Panc1 (cell line): ENCODE measurements around the gene ADAMTS2. TPM values are rescaled to one million over a fixed set of nuclear protein-coding genes. Genes with fewer than 3 reads are reported as not detected.

ENCODE experiments used
- ATAC-seq: fragments of 200-7000 bp; cut with Tn5 transposase; 2 replicates; pipeline ENCODE4 v1.9.1; 2020; ENCODE audit warnings: mild to moderate bottlenecking, moderate library complexity
- BruUV-seq: library from RNA; stranded (reverse); fragments of 400-500 nt; replicated peaks from 2 replicates; lab custom pipeline; 2021; lab: Mats Ljungman, UMichigan
- CTCF ChIA-PET: fragments of 300-600 bp; sonication (Branson Sonifier 250); formaldehyde crosslinking; loops from one replicate; lab custom pipeline; 2022; ENCODE audit warnings: antibody characterized with exemption; lab: Charles Lee
- POLR2A ChIA-PET: fragments of 300-600 bp; sonication (Branson Sonifier 250); formaldehyde crosslinking; loops from one replicate; lab custom pipeline; 2022; ENCODE audit warnings: antibody characterized with exemption; lab: Charles Lee
- DNase-seq: peaks from one replicate; pipeline ENCODE4 v3.0.0-alpha.2; 2010; ENCODE audit warnings: low read depth, low spot score
- H3K27ac ChIP-seq: 2 replicates; pipeline ENCODE4 v1.5.1; 2011; ENCODE audit warnings: mild to moderate bottlenecking, low read length, inconsistent platforms
- H3K27me3 ChIP-seq: fragments of 200-500 bp; sonication (Bioruptor generic); 2 replicates; pipeline ENCODE4 v1.6.0; 2014; ENCODE audit warnings: low read length, inconsistent platforms; ENCODE audit not compliant: control insufficient read depth, insufficient read depth
- H3K36me3 ChIP-seq: fragments of 200-500 bp; sonication (Bioruptor generic); 2 replicates; pipeline ENCODE4 v1.5.1; 2014; ENCODE audit warnings: inconsistent platforms, mild to moderate bottlenecking, low read length, moderate library complexity; ENCODE audit not compliant: control insufficient read depth, insufficient read depth
- H3K4me1 ChIP-seq: 2 replicates; pipeline ENCODE4 v1.5.1; 2011; ENCODE audit warnings: inconsistent platforms, mild to moderate bottlenecking, low read length, moderate library complexity; ENCODE audit not compliant: control insufficient read depth, insufficient read depth
- H3K4me3 ChIP-seq, 2 experiments: 2 replicates each; pipeline ENCODE4 v1.5.1; 2011 to 2012; ENCODE audit warnings: low read depth in 2 of 2, low read length in 2 of 2, mild to moderate bottlenecking in 2 of 2, inconsistent platforms in 1 of 2, moderate library complexity in 1 of 2
- H3K9me3 ChIP-seq: fragments of 200-500 bp; sonication (Bioruptor generic); 2 replicates; pipeline ENCODE4 v1.5.1; 2014; ENCODE audit warnings: low read depth, mild to moderate bottlenecking, inconsistent platforms, low read length, moderate library complexity; ENCODE audit not compliant: control insufficient read depth, insufficient read depth
- POLR2AphosphoS5 ChIP-seq: IDR thresholded peaks from 2 replicates; pipeline ENCODE4 v1.6.1; 2012; ENCODE audit warnings: mild to moderate bottlenecking, low read depth, low read length, moderate library complexity
- SIN3A ChIP-seq: IDR thresholded peaks from 2 replicates; pipeline ENCODE4 v1.6.1; 2012; ENCODE audit warnings: low read depth, mild to moderate bottlenecking, low read length, moderate library complexity, borderline replicate concordance; ENCODE audit not compliant: insufficient read depth
- TCF7L2 ChIP-seq: IDR thresholded peaks from 2 replicates; pipeline ENCODE4 v1.6.1; 2011; ENCODE audit warnings: mild to moderate bottlenecking, low read depth, low read length, inconsistent platforms
- in situ Hi-C: cut with HindIII; loops from 2 replicates; pipeline ENCODE4 v1.10.0; 2016; ENCODE audit warnings: low sequenced_read_pairs, low pct_unique_long_range_greater_than_20kb
- intact Hi-C: fragments of 100-400 bp; cut with micrococcal nuclease; formaldehyde crosslinking; loops from one replicate; pipeline ENCODE4 v1.10.0; 2022; ENCODE audit not compliant: unreplicated experiment
- total RNA-seq: library from RNA; stranded (reverse); gene quantifications from one replicate; pipeline ENCODE4 v1.2.1, GENCODE V29; 2021; ENCODE audit not compliant: unreplicated experiment
- TF ChIP-seq, protein P1 (sequence below), 2 experiments: IDR thresholded peaks; 2 replicates each; pipeline ENCODE4 v1.6.1; 2011 to 2012; ENCODE audit warnings: low read depth in 2 of 2, control low read depth in 1 of 2, low read length in 1 of 2, mild to moderate bottlenecking in 1 of 2, moderate library complexity in 1 of 2; ENCODE audit not compliant: insufficient read depth in 1 of 2
- TF ChIP-seq, protein P2 (sequence below): fragments of 450-650 bp; IDR thresholded peaks from 2 replicates; pipeline ENCODE4 v1.5.1; 2017; ENCODE audit warnings: mild to moderate bottlenecking

Gene ADAMTS2
- total RNA-seq, 1 experiment from 2014 or later, result 0.13 TPM

DNA sequence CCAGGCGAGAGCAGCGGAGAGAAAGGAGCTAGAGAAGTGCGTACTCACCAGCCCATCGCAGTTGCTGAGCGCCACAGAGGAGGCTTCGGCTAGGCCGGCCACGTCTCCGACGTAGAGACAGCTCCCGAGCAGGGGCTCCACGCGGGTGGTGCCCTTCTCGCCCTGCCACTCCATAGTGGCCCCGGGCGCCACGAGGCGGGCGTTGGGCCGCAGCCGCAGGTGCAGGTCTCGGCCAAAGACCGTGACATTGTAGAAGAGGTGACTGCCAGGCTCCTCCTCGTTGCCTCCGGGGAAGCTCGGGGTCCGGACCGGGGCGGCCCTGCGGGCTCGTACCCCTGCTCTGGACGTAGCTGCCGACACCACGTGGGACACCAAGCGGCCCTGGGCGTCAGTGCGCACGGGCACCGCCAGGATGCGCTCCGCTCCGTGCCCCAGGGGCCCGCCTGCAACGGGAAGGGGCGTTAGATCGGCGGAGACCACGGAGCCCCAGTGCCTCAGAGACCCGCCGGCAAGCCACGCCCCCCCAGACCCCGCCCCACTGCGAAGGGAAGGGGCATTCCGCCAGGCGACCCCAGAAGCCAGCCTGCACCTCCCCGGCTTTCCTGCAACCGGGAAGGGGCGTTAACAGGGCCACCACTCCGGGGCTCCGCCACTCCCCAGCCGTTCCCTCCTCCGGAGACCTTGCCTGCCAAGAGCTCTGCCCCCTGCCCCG, 1.4 kb downstream of the ADAMTS2 start:
- Histone ChIP-seq H3K27ac (no peak overlapping the region), H3K4me1 (no peaks in the 10 kb centered on the region; the same call in 1 of the 2 replicates), H3K36me3 (no peaks in the 10 kb centered on the region), H3K4me3 (peak overlapping the region; percentile 15 to 24; a peak in 3 of 4 replicates), H3K27me3 (no peaks in the 10 kb centered on the region; the same call in 1 of the 2 replicates), H3K9me3 (no peaks in the 10 kb centered on the region)
- BruUV-seq, result no TSS peak
- ChIA-PET POLR2A (no interaction called here), CTCF (interaction anchor here (0.6 kb wide), 1 partner anchor 205 kb away, joined by 5 read pairs; no protein-coding TSS in a partner anchor)
- DNase-seq (no peak), ATAC-seq (peak; percentile 62)
- intact Hi-C loops, result no loop called here
- TF ChIP-seq SIN3A (no peak), TCF7L2 (no peak), POLR2AphosphoS5 (no peak)
- TF ChIP-seq, protein P1, sequence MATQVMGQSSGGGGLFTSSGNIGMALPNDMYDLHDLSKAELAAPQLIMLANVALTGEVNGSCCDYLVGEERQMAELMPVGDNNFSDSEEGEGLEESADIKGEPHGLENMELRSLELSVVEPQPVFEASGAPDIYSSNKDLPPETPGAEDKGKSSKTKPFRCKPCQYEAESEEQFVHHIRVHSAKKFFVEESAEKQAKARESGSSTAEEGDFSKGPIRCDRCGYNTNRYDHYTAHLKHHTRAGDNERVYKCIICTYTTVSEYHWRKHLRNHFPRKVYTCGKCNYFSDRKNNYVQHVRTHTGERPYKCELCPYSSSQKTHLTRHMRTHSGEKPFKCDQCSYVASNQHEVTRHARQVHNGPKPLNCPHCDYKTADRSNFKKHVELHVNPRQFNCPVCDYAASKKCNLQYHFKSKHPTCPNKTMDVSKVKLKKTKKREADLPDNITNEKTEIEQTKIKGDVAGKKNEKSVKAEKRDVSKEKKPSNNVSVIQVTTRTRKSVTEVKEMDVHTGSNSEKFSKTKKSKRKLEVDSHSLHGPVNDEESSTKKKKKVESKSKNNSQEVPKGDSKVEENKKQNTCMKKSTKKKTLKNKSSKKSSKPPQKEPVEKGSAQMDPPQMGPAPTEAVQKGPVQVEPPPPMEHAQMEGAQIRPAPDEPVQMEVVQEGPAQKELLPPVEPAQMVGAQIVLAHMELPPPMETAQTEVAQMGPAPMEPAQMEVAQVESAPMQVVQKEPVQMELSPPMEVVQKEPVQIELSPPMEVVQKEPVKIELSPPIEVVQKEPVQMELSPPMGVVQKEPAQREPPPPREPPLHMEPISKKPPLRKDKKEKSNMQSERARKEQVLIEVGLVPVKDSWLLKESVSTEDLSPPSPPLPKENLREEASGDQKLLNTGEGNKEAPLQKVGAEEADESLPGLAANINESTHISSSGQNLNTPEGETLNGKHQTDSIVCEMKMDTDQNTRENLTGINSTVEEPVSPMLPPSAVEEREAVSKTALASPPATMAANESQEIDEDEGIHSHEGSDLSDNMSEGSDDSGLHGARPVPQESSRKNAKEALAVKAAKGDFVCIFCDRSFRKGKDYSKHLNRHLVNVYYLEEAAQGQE (IDR thresholded peaks at IDR 0.05; ENCODE audit: insufficient read depth in 1 of 2, low read depth in 2 of 2, low read length in 1 of 2), result no peak
- TF ChIP-seq, protein P2, sequence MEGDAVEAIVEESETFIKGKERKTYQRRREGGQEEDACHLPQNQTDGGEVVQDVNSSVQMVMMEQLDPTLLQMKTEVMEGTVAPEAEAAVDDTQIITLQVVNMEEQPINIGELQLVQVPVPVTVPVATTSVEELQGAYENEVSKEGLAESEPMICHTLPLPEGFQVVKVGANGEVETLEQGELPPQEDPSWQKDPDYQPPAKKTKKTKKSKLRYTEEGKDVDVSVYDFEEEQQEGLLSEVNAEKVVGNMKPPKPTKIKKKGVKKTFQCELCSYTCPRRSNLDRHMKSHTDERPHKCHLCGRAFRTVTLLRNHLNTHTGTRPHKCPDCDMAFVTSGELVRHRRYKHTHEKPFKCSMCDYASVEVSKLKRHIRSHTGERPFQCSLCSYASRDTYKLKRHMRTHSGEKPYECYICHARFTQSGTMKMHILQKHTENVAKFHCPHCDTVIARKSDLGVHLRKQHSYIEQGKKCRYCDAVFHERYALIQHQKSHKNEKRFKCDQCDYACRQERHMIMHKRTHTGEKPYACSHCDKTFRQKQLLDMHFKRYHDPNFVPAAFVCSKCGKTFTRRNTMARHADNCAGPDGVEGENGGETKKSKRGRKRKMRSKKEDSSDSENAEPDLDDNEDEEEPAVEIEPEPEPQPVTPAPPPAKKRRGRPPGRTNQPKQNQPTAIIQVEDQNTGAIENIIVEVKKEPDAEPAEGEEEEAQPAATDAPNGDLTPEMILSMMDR, result no peak; the same call in 1 of the 2 replicates
- in situ Hi-C loops, result no loop called here

DNA sequence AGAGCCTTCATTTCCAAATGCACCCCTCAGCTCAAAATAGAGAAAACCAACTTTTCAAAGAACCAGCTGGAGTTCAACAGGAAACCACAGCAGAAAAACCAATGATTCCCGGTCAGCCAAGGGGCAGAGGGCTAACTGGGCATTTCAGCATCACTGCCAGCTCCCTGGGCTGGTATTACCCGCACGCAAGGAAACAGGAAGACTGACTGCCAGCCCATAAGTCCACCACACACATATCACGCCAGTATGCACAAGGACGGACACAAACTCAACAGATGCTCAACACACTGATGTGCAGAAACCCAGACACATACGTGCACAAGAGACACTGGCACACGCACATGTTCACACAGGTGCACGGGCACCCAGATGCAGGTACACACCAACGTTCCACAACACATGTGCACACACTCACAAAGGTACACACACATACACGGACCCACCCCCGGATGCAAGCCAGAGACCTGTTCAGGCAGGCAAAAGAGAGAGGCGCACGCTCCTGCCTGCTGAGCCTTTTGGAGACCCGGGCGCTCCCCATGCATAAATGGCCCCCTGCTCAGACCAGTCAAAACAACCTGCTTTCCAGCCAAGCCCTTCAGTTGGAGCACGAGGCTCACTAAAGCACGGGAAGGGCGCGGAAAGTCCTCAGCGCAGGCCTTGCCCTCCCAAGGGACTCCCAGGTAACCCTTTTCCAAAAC, 2.1 kb downstream of the ADAMTS2 start:
- H3K9me3 ChIP-seq, result no peaks in the 10 kb centered on the region
- ChIA-PET CTCF (no interaction called here), POLR2A (no interaction called here)
- in situ Hi-C loops, result no loop called here
- H3K27ac ChIP-seq, result no peak overlapping the region
- ATAC-seq (no peak), DNase-seq (no peak)
- no peaks in the 10 kb centered on the region; the same call in 1 of the 2 replicates for H3K27me3 ChIP-seq
- no TSS peak for BruUV-seq
- intact Hi-C loops, result no loop called here
- H3K4me1 ChIP-seq, result no peaks in the 10 kb centered on the region; the same call in 1 of the 2 replicates
- no peak for TF ChIP-seq SIN3A
- TF ChIP-seq, protein P2, result no peak
- no peak for TF ChIP-seq POLR2AphosphoS5
- TF ChIP-seq, protein P1 (IDR thresholded peaks at IDR 0.05; ENCODE audit: insufficient read depth in 1 of 2, low read depth in 2 of 2, low read length in 1 of 2), result no peak
- no peak for TF ChIP-seq TCF7L2
- no peak overlapping the region for H3K4me3 ChIP-seq
- no peaks in the 10 kb centered on the region for H3K36me3 ChIP-seq
